Stomach (tissue), 4 donors: ENCODE data around the gene OR6B1.

Experiments used
- EP300 ChIP-seq: sonication (generic); formaldehyde crosslinking; IDR thresholded peaks from one replicate; pipeline ENCODE4 v1.6.1; 2017; ENCODE audit warnings: antibody characterized with exemption
- POLR2A ChIP-seq, 4 donors: fragments of 450-650 bp; IDR thresholded peaks; one replicate each; pipeline ENCODE4 v1.6.1; 2016; ENCODE audit warnings: antibody characterized with exemption in 4 of 4, control low read depth in 2 of 4, mild to moderate bottlenecking in 1 of 4, moderate library complexity in 1 of 4
- POLR2AphosphoS5 ChIP-seq, 3 donors: sonication (generic); formaldehyde crosslinking; IDR thresholded peaks; one replicate each; pipeline ENCODE4 v1.6.1; 2016; ENCODE audit warnings: antibody characterized with exemption in 3 of 3
- TF ChIP-seq, protein P1 (sequence below), 7 experiments: fragments of 450-650 bp in 4 of 7; fragments of 200-600 bp in 3 of 7; sonication (generic) in 3 of 7; IDR thresholded peaks; one replicate each; pipeline ENCODE4 v1.5.1; 2016 to 2019; ENCODE audit warnings: antibody characterized with exemption in 7 of 7, control low read depth in 2 of 7, mild to moderate bottlenecking in 1 of 7

DNA sequence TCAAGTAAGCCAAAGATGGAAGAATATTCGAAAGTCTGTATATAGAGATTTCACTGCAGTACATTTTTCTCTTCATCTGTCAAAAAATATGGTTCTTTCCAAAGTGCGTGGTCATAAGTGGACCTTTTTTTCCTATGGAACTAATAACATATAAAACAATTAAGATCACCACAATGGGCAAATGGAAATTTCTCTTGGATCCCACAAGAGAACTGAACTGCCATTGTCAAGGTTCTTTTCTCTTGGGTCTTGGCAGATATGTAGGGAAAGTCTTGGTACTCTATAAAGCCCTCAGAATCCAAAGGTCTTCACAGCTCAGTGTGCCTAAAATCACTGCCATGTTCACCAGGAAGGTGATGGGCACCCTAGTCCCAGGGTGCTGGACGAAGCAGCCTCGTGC is at the start of gene OR6B1:
- TF ChIP-seq, protein P1, sequence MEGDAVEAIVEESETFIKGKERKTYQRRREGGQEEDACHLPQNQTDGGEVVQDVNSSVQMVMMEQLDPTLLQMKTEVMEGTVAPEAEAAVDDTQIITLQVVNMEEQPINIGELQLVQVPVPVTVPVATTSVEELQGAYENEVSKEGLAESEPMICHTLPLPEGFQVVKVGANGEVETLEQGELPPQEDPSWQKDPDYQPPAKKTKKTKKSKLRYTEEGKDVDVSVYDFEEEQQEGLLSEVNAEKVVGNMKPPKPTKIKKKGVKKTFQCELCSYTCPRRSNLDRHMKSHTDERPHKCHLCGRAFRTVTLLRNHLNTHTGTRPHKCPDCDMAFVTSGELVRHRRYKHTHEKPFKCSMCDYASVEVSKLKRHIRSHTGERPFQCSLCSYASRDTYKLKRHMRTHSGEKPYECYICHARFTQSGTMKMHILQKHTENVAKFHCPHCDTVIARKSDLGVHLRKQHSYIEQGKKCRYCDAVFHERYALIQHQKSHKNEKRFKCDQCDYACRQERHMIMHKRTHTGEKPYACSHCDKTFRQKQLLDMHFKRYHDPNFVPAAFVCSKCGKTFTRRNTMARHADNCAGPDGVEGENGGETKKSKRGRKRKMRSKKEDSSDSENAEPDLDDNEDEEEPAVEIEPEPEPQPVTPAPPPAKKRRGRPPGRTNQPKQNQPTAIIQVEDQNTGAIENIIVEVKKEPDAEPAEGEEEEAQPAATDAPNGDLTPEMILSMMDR (IDR thresholded peaks at IDR 0.05), result no peak
- TF ChIP-seq POLR2AphosphoS5 (IDR thresholded peaks at IDR 0.05) (no peak), EP300 (no peak), POLR2A (IDR thresholded peaks at IDR 0.05) (no peak)
